PC-9 (cell line): ENCODE data around the gene VWA2. TPM values are rescaled to one million over a fixed set of nuclear protein-coding genes. Genes with fewer than 3 reads are reported as not detected.

Source experiments
- BruUV-seq: library from RNA; stranded (reverse); fragments of 400-500 nt; replicated peaks from 2 replicates; lab custom pipeline; 2021; lab: Mats Ljungman, UMichigan
- CTCF ChIA-PET: fragments of 300-600 bp; sonication (Branson Sonifier 250); formaldehyde crosslinking; loops from one replicate; lab custom pipeline; 2022; ENCODE audit warnings: antibody characterized with exemption; lab: Charles Lee
- POLR2A ChIA-PET: fragments of 300-600 bp; sonication (Branson Sonifier 250); formaldehyde crosslinking; loops from one replicate; lab custom pipeline; 2022; ENCODE audit warnings: antibody characterized with exemption; ENCODE audit not compliant: unreplicated experiment; lab: Charles Lee
- DNase-seq, 2 experiments: peaks; one replicate each; pipeline versions ENCODE4 v3.0.0 to v3.0.0-alpha.2; 2015 to 2022; ENCODE audit warnings: mixed read lengths in 1 of 2
- H2AFZ ChIP-seq: fragments of 200-600 bp; sonication (generic); 2 replicates; pipeline ENCODE4 v1.8.1; 2017; ENCODE audit warnings: antibody characterized with exemption
- H3F3A ChIP-seq: fragments of 200-600 bp; sonication (generic); 2 replicates; pipeline ENCODE4 v1.8.1; 2017; ENCODE audit warnings: antibody characterized with exemption, mild to moderate bottlenecking, low read depth; ENCODE audit not compliant: insufficient read depth
- H3K27ac ChIP-seq: fragments of 200-600 bp; sonication (generic); 2 replicates; pipeline ENCODE4 v1.6.1; 2016; ENCODE audit warnings: mixed run types
- H3K27me3 ChIP-seq: fragments of 200-600 bp; sonication (generic); 2 replicates; pipeline ENCODE4 v1.6.1; 2016; ENCODE audit warnings: low read depth, mixed run types; ENCODE audit not compliant: insufficient read depth
- H3K36me3 ChIP-seq: fragments of 200-600 bp; sonication (generic); 2 replicates; pipeline ENCODE4 v1.6.1; 2016; ENCODE audit warnings: low read depth, mixed run types
- H3K4me1 ChIP-seq: fragments of 200-600 bp; sonication (generic); replicated peaks from 2 replicates; pipeline ENCODE4 v1.6.1; 2016; ENCODE audit warnings: mixed run types; ENCODE audit not compliant: insufficient read depth
- H3K4me2 ChIP-seq: fragments of 200-600 bp; sonication (generic); 2 replicates; pipeline ENCODE4 v1.6.1; 2017; ENCODE audit warnings: mixed run types
- H3K4me3 ChIP-seq: fragments of 200-600 bp; sonication (generic); 2 replicates; pipeline ENCODE4 v1.6.1; 2016; ENCODE audit warnings: mixed run types
- H3K79me2 ChIP-seq: fragments of 200-600 bp; sonication (generic); 2 replicates; pipeline ENCODE4 v1.6.1; 2017; ENCODE audit warnings: low read depth, mixed run types
- H3K9me2 ChIP-seq: fragments of 200-600 bp; sonication (generic); 2 replicates; pipeline ENCODE4 v1.8.1; 2017; ENCODE audit warnings: mild to moderate bottlenecking; ENCODE audit not compliant: insufficient read depth
- H3K9me3 ChIP-seq: fragments of 200-600 bp; sonication (generic); 2 replicates; pipeline ENCODE4 v1.8.1; 2016; ENCODE audit warnings: low read depth; ENCODE audit not compliant: insufficient read depth
- H4K20me1 ChIP-seq: fragments of 200-600 bp; sonication (generic); 2 replicates; pipeline ENCODE4 v1.8.1; 2017; ENCODE audit not compliant: insufficient read depth
- CTCF ChIP-seq: fragments of 200-600 bp; sonication (generic); conservative IDR thresholded peaks from 2 replicates; pipeline ENCODE4 v1.6.1; 2017; ENCODE audit warnings: mixed run types, antibody characterized with exemption, mild to moderate bottlenecking, moderate library complexity
- EZH2 ChIP-seq: fragments of 200-600 bp; sonication (generic); IDR thresholded peaks from 2 replicates; pipeline ENCODE4 v1.8.0; 2017; ENCODE audit warnings: antibody characterized with exemption, low read depth
- intact Hi-C: fragments of 100-400 bp; cut with micrococcal nuclease; formaldehyde crosslinking; loops from one replicate; pipeline ENCODE4 v1.10.0; 2022; ENCODE audit not compliant: unreplicated experiment
- total RNA-seq: library from RNA; stranded (reverse); gene quantifications from 2 replicates; pipeline ENCODE4 v1.2.3, GENCODE V29; 2021

Gene VWA2
- total RNA-seq, 1 experiment from 2014 or later: 0.48 TPM

DNA sequence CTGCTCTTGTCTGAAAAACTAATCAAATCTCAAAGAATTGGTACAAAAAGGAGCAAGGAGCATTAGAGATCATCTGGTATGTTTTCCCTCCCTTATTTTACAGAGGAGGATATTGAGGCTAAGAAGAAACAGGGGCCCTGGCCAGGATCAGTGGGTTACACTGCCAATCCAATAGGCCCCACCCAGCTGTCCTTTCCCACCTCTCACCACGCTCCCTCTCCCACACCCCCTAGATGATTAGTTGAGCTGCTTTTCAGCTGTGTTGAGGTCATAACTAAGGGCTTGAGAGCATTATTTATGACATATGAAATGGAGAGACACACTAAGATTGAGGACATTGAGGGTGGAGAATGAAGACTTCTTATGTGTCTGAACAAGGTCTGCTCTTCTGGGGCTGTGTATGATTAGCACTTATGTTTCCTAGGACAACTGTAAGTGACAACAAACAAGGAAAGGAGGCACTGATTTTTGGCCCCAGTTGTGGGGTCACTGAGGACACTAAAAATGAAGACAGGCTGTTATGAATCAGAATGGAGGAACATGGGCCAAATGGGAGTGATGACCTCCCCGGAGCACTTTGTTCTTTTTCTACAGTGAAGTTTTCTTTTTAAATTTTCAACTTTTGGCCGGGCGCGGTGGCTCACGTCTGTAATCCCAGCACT lies 26.5 kb downstream of the VWA2 start:
- Histone ChIP-seq H4K20me1 (no peaks in the 10 kb centered on the region), H3K4me1 (no peaks in the 10 kb centered on the region), H2AFZ (no peak overlapping the region), H3K9me3 (no peaks in the 10 kb centered on the region), H3K79me2 (no peaks in the 10 kb centered on the region), H3K9me2 (no peaks in the 10 kb centered on the region), H3K4me2 (no peak overlapping the region), H3K36me3 (no peaks in the 10 kb centered on the region), H3K27me3 (no peaks in the 10 kb centered on the region), H3K27ac (no peak overlapping the region), H3F3A (no peaks in the 10 kb centered on the region), H3K4me3 (no peak overlapping the region)
- ChIA-PET POLR2A (no interaction called here), CTCF (no interaction called here)
- BruUV-seq: no TSS peak
- intact Hi-C loops: no loop called here
- DNase-seq: no peak
- TF ChIP-seq CTCF (no peak), EZH2 (no peak)

DNA sequence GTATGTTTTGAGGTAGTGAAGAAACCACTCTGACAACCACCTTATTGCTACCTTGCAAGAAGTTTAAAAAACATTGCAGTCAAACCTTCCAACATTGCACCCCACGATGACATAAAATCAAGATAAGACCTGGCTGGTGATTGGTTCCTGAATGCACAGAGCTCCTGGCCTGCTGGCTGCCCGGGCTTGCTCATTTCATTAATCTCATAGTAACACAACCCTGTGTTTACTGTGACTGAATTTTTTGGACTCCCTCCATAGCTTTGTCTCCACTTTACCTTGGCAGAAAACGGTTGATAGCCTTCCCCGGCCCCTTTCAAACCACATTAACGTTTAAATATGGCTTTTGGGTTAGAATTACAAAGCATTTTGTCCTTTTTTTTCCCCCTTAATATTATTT lies 27.5 kb downstream of the VWA2 start:
- peak in 1 of 2 experiments; percentile 42 for DNase-seq
- ChIA-PET CTCF (no interaction called here), POLR2A (interaction anchor here (0.6 kb wide), 1 partner anchor 77 kb away, joined by 4 read pairs; no protein-coding TSS in a partner anchor)
- Histone ChIP-seq H3K27ac (no peak overlapping the region), H3K79me2 (no peaks in the 10 kb centered on the region), H4K20me1 (no peaks in the 10 kb centered on the region), H3K27me3 (no peaks in the 10 kb centered on the region), H3K9me2 (no peaks in the 10 kb centered on the region), H3K4me2 (no peak overlapping the region), H2AFZ (no peak overlapping the region), H3K4me3 (no peak overlapping the region), H3K9me3 (no peaks in the 10 kb centered on the region), H3F3A (peaks cover 4% of the 10 kb centered on the region), H3K4me1 (0 out of 2 replicates have a peak, but pooled peaks cover 9% of the 10 kb centered on the region), H3K36me3 (no peaks in the 10 kb centered on the region)
- intact Hi-C loops: no loop called here
- no TSS peak for BruUV-seq
- no peak for TF ChIP-seq EZH2
- no peak for TF ChIP-seq CTCF

DNA sequence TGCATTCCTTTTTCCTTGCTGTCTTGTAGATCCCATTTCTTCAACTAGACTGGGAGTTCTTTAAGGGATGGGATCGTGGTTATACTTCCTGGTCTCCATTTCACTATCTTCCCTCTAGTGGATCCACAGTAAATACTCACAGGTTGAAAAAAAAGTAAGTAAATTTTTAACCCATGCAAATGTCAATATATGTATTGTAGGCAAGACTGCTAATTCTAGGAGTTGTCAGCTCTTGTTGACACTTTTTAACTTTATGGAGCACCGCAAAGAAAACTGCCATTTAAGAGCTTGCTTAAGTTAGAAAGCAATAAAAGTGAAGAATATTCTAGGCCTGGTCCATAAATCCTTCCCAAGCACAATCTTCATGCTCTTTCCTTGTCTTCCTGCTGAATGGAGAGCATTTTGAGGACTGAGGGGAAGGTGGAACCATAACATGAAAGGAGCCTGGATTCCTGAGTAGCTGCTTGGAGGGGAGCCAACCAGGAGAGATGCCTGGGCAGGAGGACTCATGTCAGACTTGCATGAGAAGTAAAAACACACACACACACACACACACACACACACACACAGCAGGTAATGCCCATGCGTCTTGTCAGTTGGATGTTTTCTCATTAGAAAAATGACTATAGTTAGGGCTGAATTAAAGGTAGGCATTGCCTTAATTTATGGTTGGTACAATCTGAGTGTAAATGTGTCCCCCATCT lies 32.2 kb downstream of the VWA2 start:
- H3K4me1 ChIP-seq: 0 out of 2 replicates have a peak, but pooled peaks cover 10% of the 10 kb centered on the region
- H3K36me3 ChIP-seq: no peaks in the 10 kb centered on the region
- ChIA-PET CTCF (no interaction called here), POLR2A (no interaction called here)
- H3K27me3 ChIP-seq: no peaks in the 10 kb centered on the region
- H3F3A ChIP-seq: peaks cover 5% of the 10 kb centered on the region
- no peaks in the 10 kb centered on the region for H3K9me2 ChIP-seq
- TF ChIP-seq CTCF: no peak
- no peak for TF ChIP-seq EZH2
- H3K4me2 ChIP-seq: no peak overlapping the region
- no peak overlapping the region for H3K27ac ChIP-seq
- no peak overlapping the region for H2AFZ ChIP-seq
- peak in 1 of 2 experiments; percentile 48 for DNase-seq
- H4K20me1 ChIP-seq: no peaks in the 10 kb centered on the region
- BruUV-seq: no TSS peak
- no peak overlapping the region for H3K4me3 ChIP-seq
- intact Hi-C loops: loop anchor here (2.0 to 10.0 kb wide), 2 partner anchors 26 to 96 kb away; partner anchors contain the start of genes CCDC186 and TDRD1
- no peaks in the 10 kb centered on the region for H3K9me3 ChIP-seq
- H3K79me2 ChIP-seq: no peaks in the 10 kb centered on the region
